ENCODE data around the gene SYNE2. TPM values are rescaled to one million over a fixed set of nuclear protein-coding genes. Genes with fewer than 3 reads are reported as not detected.

SYNE2 gene
- total and polyA plus RNA-seq, 2 of the 8 experiments (the other 6 are each of a cell fraction or from before 2014, with no cell fraction given), result 32.6 to 46.1 TPM

DNA sequence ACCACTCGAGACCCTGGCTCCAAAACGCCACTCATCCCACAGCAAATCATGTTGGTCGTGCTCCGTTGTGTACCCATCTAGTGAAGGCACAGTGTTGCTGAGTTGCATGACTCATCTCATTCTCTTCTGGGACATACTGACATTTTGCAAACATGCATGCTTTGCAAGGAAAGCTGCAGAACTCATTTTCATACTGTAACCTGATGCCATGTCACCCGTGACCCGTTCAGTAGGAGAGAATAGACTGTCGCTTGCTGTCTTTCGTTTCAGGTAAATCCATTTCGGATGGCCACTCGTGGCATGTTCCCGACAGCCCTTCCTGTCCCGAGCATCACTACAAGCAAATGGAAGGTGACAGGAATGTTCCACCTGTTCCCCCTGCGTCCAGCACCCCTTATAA is 363.2 kb downstream of the SYNE2 start (continued):
- TF ChIP-seq GTF2F1 (IDR thresholded peaks at IDR 0.05; ENCODE audit: borderline replicate concordance, low read depth, low read length), result no peak
- TF ChIP-seq TEAD4 (IDR thresholded peaks at IDR 0.05; ENCODE audit: low read depth, low read length), result no peak
- TF ChIP-seq EZH2 (IDR thresholded peaks at IDR 0.05; ENCODE audit: low read depth, low read length, severe bottlenecking), result no peak

Data from H1 (cell line).